ENCODE results near the gene AADACL2.

AADACL2 gene

GRCh38 chr3:151761581-151761980 is 27.9 kb downstream of the AADACL2 start:
- TF ChIP-seq REST (IDR thresholded peaks at IDR 0.05; ENCODE audit: insufficient read depth in 1 of 2, low read depth in 2 of 2, low read length in 2 of 2) (0 out of 4 replicates have a peak, but pooled peaks of 1 of the 2 experiments have one; percentile 63), SIN3A (IDR thresholded peaks at IDR 0.05; ENCODE audit: borderline replicate concordance, insufficient read depth, low read length) (no peak), FOXP2 (optimal IDR thresholded peaks at IDR 0.05; ENCODE audit: borderline replicate concordance, extremely low read depth, extremely low read length, insufficient read depth) (no peak), TAF1 (IDR thresholded peaks at IDR 0.05; ENCODE audit: borderline replicate concordance, insufficient read depth, low read length) (no peak)

- no peak for TF ChIP-seq POLR2AphosphoS5 (IDR thresholded peaks at IDR 0.05; ENCODE audit: low read depth, low read length)
- TF ChIP-seq TAF1 (IDR thresholded peaks at IDR 0.05; ENCODE audit: borderline replicate concordance, insufficient read depth, low read length): no peak
- TF ChIP-seq REST (IDR thresholded peaks at IDR 0.05; ENCODE audit: insufficient read depth in 1 of 2, low read depth in 2 of 2, low read length in 2 of 2): no peak
- no peak for TF ChIP-seq FOXP2 (optimal IDR thresholded peaks at IDR 0.05; ENCODE audit: borderline replicate concordance, extremely low read depth, extremely low read length, insufficient read depth)
- TF ChIP-seq SIN3A (IDR thresholded peaks at IDR 0.05; ENCODE audit: borderline replicate concordance, insufficient read depth, low read length): no peak
Observed at GRCh38 chr3:151765685-151766084, 32.0 kb downstream of the AADACL2 start.

- TF ChIP-seq TAF1 (IDR thresholded peaks at IDR 0.05; ENCODE audit: borderline replicate concordance, insufficient read depth, low read length) (no peak), SIN3A (IDR thresholded peaks at IDR 0.05; ENCODE audit: borderline replicate concordance, insufficient read depth, low read length) (no peak), POLR2AphosphoS5 (IDR thresholded peaks at IDR 0.05; ENCODE audit: low read depth, low read length) (no peak), REST (IDR thresholded peaks at IDR 0.05; ENCODE audit: insufficient read depth in 1 of 2, low read depth in 2 of 2, low read length in 2 of 2) (no peak), FOXP2 (optimal IDR thresholded peaks at IDR 0.05; ENCODE audit: borderline replicate concordance, extremely low read depth, extremely low read length, insufficient read depth) (no peak)
Observed at GRCh38 chr3:151766454-151766853, 32.7 kb downstream of the AADACL2 start.

GRCh38 chr3:151768393-151768930 is 34.7 kb downstream of the AADACL2 start:
- TF ChIP-seq REST (IDR thresholded peaks at IDR 0.05; ENCODE audit: insufficient read depth in 1 of 2, low read depth in 2 of 2, low read length in 2 of 2) (no peak), SIN3A (IDR thresholded peaks at IDR 0.05; ENCODE audit: borderline replicate concordance, insufficient read depth, low read length) (no peak), TAF1 (IDR thresholded peaks at IDR 0.05; ENCODE audit: borderline replicate concordance, insufficient read depth, low read length) (no peak), POLR2AphosphoS5 (IDR thresholded peaks at IDR 0.05; ENCODE audit: low read depth, low read length) (no peak), FOXP2 (optimal IDR thresholded peaks at IDR 0.05; ENCODE audit: borderline replicate concordance, extremely low read depth, extremely low read length, insufficient read depth) (no peak)

- TF ChIP-seq POLR2AphosphoS5 (IDR thresholded peaks at IDR 0.05; ENCODE audit: low read depth, low read length): no peak
- no peak for TF ChIP-seq REST (IDR thresholded peaks at IDR 0.05; ENCODE audit: insufficient read depth in 1 of 2, low read depth in 2 of 2, low read length in 2 of 2)
- TF ChIP-seq FOXP2 (optimal IDR thresholded peaks at IDR 0.05; ENCODE audit: borderline replicate concordance, extremely low read depth, extremely low read length, insufficient read depth): no peak
- TF ChIP-seq TAF1 (IDR thresholded peaks at IDR 0.05; ENCODE audit: borderline replicate concordance, insufficient read depth, low read length): no peak
- no peak for TF ChIP-seq SIN3A (IDR thresholded peaks at IDR 0.05; ENCODE audit: borderline replicate concordance, insufficient read depth, low read length)
Observed at GRCh38 chr3:151769175-151769574, 35.4 kb downstream of the AADACL2 start.

All from PFSK-1 (cell line).